ENCODE data around the gene TRIP10. TPM values are rescaled to one million over a fixed set of nuclear protein-coding genes. Genes with fewer than 3 reads are reported as not detected.
"Not testable (repeated sequence)": the region's sequence is repeated elsewhere in the genome, so short reads cannot be mapped to it uniquely, and the experiment has no call there.

The TRIP10 gene
- total and polyA plus RNA-seq, 7 experiments from 2014 or later: 0.74 to 17.4 (median 5.2) TPM

DNA sequence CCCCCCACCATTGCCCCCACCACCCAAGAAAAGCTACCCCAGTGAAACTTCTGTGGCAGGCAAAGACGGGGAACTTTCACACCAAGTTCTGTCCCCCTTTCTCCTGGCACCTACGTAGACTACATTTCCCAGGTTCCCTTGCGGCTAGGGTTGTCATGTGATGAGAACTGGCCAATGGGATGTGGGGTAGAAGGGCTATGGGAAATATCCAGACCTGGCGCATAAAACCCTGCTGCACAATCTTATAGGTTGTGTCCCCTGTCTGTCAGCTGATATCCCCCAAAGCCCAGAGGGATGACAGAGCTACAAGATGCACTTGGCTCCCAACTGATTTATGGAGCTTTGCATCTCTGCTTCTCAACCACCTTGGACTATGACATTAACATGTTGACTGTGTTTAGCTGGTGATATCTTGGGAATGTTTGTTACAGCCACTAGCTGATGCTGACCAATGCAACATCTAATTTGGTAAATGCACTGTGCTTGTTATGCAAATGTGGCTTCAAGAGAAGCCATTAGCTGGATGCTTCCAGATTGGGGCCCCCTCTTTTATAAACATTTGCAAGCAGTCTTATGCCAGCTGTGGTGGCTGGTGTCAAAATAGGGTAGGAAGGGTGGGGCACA is 21.7 kb downstream of the TRIP10 start:
- Mint-ChIP-seq H3K27me3 (no peaks in the 10 kb centered on the region), H3K36me3 (peaks cover 0 to 22% (median 10%) of the 10 kb centered on the region in 5 donors)
- CTCF ChIA-PET: interaction anchor here (0.7 to 1.1 kb wide), 3 partner anchors 46 to 103 kb away, joined by 3 to 4 read pairs (median 3); no protein-coding TSS in a partner anchor

DNA sequence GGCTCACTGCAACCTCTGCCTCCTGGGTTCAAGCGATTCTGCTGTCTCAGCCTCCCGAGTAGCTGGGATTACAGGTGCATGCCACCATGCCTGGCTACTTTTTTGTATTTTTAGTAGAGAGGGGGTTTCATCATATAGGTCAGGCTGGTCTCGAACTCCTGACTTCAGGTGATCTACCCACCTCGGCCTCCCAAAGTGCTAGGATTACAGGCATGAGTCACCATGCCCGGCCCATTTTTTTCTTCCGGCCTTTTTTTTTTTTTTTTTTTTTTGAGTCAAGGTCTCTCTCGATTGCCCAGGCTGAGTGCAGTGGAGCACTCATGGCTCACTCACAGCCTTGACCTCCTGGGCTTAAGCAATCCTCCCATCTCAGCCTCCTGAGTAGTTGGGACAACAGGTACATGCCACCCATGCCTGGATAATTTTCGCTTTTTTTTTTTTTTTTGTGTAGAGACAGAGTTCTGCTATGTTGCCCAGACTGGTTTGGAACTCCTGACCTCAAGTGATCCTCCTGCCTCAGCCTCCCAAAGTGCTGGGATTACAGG is 22.8 kb downstream of the TRIP10 start:
- DNase-seq; H3K9me3 Mint-ChIP-seq; POLR2A ChIA-PET; ATAC-seq; H3K27me3 ChIP-seq (ENCODE audit: control insufficient read depth in 2 of 2, insufficient read depth in 2 of 2, low read length in 2 of 2); H3K27me3 Mint-ChIP-seq; H3K27ac ChIP-seq (ENCODE audit: low read depth, low read length); H3K9me3 ChIP-seq (ENCODE audit: control insufficient read depth in 2 of 3, low read length in 3 of 3); H3K4me3 ChIP-seq (ENCODE audit: low read length): not testable (repeated sequence)
- Histone ChIP-seq H3K36me3 (ENCODE audit: control insufficient read depth in 2 of 3, insufficient read depth in 3 of 3, low read length in 3 of 3) (peaks cover 10 to 54% (median 23%) of the 10 kb centered on the region in 3 experiments), H3K4me1 (ENCODE audit: control insufficient read depth in 2 of 2, insufficient read depth in 2 of 2, low read length in 2 of 2) (peaks cover 16 to 26% of the 10 kb centered on the region in 2 donors)
- peaks cover 11 to 43% (median 27%) of the 10 kb centered on the region in 7 donors for H3K4me1 Mint-ChIP-seq
- peak overlapping the region in 1 of 10 donors; percentile 29 for H3K4me3 Mint-ChIP-seq
- peak overlapping the region in 1 of 9 donors; percentile 51 for H3K27ac Mint-ChIP-seq
- intact Hi-C loops (cut with micrococcal nuclease): loop anchor here in 1 of 2 donors (10.0 kb wide), 1 partner anchor 62 kb away; no protein-coding TSS in a partner anchor
- peaks cover 0 to 22% (median 10%) of the 10 kb centered on the region in 5 donors for H3K36me3 Mint-ChIP-seq
- CTCF ChIA-PET: interaction anchor here (1.1 kb wide), 1 partner anchor 101 kb away, joined by 3 read pairs; no protein-coding TSS in a partner anchor

More for the DNA sequence above, 21.7 kb downstream of the TRIP10 start:
- H3K27ac ChIP-seq (ENCODE audit: low read depth, low read length): no peak overlapping the region
- Mint-ChIP-seq H3K4me1 (peaks cover 3 to 32% (median 19%) of the 10 kb centered on the region in 7 donors), H3K9me3 (no peaks in the 10 kb centered on the region), H3K27ac (peak overlapping the region in 1 of 9 donors; percentile 4), H3K4me3 (no peak overlapping the region)
- ATAC-seq (peak; percentile 37), DNase-seq (peak in 1 of 9 donors; percentile 31)
- no peak overlapping the region for H3K4me3 ChIP-seq (ENCODE audit: low read length)
- intact Hi-C loops (cut with micrococcal nuclease): loop anchor here in 1 of 2 donors (10.0 kb wide), 1 partner anchor 64 kb away; no protein-coding TSS in a partner anchor
- H3K4me1 ChIP-seq (ENCODE audit: control insufficient read depth in 2 of 2, insufficient read depth in 2 of 2, low read length in 2 of 2): peaks cover 13 to 20% of the 10 kb centered on the region in 2 donors
- peaks cover 10 to 63% (median 23%) of the 10 kb centered on the region in 3 experiments for H3K36me3 ChIP-seq (ENCODE audit: control insufficient read depth in 2 of 3, insufficient read depth in 3 of 3, low read length in 3 of 3)
- H3K27me3 ChIP-seq (ENCODE audit: control insufficient read depth in 2 of 2, insufficient read depth in 2 of 2, low read length in 2 of 2): no peaks in the 10 kb centered on the region
- POLR2A ChIA-PET: interaction anchor here (2.3 kb wide), 1 partner anchor 40 kb away, joined by 11 read pairs; no protein-coding TSS in a partner anchor
- no peaks in the 10 kb centered on the region for H3K9me3 ChIP-seq (ENCODE audit: control insufficient read depth in 2 of 3, low read length in 3 of 3)

DNA sequence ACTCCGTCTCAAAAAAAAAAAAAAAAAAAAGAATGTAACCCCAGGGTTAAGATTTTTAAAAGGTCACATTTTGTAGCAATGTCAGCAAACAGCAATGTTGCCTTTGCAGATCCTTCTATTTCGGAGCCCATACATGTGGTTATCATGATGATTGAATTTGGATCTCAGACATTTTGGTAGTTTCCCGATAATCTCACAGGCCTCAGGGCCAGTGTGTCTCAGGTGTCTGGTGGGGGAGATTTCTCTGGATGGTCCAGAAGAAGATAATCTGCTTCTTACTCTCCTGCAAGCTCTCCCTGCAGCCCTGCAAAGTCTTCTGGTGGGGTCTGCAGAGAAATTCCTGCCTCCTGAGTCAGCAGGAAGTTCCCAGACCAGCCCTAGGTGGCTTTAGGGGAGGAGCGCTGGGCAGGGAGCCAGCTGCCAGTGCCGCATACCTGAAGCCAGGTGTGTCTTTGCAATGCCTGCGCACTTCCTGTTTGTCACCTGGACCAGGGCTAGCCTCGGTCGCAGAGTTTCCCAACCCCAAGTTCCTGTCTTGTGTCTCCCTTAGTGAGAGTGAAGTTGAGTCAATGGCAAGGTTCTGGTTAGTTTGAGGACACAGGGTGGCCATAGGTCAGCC is 26.4 kb downstream of the TRIP10 start:
- H3K27me3 ChIP-seq (ENCODE audit: control insufficient read depth in 2 of 2, insufficient read depth in 2 of 2, low read length in 2 of 2): no peaks in the 10 kb centered on the region
- H3K4me1 ChIP-seq (ENCODE audit: control insufficient read depth in 2 of 2, insufficient read depth in 2 of 2, low read length in 2 of 2): peaks cover 24 to 34% of the 10 kb centered on the region in 2 donors
- no peak for ATAC-seq
- H3K27me3 Mint-ChIP-seq: no peaks in the 10 kb centered on the region
- ChIA-PET POLR2A (interaction anchor here (0.8 to 4.7 kb wide), 8 partner anchors 10 to 125 kb away, joined by 3 to 27 read pairs (median 6); partner anchors contain the start of gene GPR108), CTCF (no interaction called here)
- H3K27ac Mint-ChIP-seq: peak overlapping the region; percentile 89 to 98 (median 95)
- intact Hi-C loops (cut with micrococcal nuclease): loop anchor here (2.0 to 10.0 kb wide), 5 partner anchors 47 to 393 kb away; partner anchors contain the start of gene ALKBH7 (in 1 of the 2)
- peak overlapping the region; percentile 82 for H3K4me3 ChIP-seq (ENCODE audit: low read length)
- H3K36me3 Mint-ChIP-seq: peaks cover 0 to 6% (median 4%) of the 10 kb centered on the region in 5 donors
- H3K9me3 ChIP-seq (ENCODE audit: control insufficient read depth in 2 of 3, low read length in 3 of 3): no peaks in the 10 kb centered on the region
- DNase-seq: peak in 5 of 9 donors; percentile 23 to 41 (median 30)
- H3K4me1 Mint-ChIP-seq: peaks cover 19 to 53% (median 44%) of the 10 kb centered on the region in 7 donors
- H3K27ac ChIP-seq (ENCODE audit: low read depth, low read length): peak overlapping the region; percentile 91
- peak overlapping the region; percentile 88 to 99 (median 94) for H3K4me3 Mint-ChIP-seq
- peaks cover 0 to 2% (median 0%) of the 10 kb centered on the region in 11 donors for H3K9me3 Mint-ChIP-seq
- peaks cover 0 to 28% (median 7%) of the 10 kb centered on the region in 3 experiments for H3K36me3 ChIP-seq (ENCODE audit: control insufficient read depth in 2 of 3, insufficient read depth in 3 of 3, low read length in 3 of 3)

DNA sequence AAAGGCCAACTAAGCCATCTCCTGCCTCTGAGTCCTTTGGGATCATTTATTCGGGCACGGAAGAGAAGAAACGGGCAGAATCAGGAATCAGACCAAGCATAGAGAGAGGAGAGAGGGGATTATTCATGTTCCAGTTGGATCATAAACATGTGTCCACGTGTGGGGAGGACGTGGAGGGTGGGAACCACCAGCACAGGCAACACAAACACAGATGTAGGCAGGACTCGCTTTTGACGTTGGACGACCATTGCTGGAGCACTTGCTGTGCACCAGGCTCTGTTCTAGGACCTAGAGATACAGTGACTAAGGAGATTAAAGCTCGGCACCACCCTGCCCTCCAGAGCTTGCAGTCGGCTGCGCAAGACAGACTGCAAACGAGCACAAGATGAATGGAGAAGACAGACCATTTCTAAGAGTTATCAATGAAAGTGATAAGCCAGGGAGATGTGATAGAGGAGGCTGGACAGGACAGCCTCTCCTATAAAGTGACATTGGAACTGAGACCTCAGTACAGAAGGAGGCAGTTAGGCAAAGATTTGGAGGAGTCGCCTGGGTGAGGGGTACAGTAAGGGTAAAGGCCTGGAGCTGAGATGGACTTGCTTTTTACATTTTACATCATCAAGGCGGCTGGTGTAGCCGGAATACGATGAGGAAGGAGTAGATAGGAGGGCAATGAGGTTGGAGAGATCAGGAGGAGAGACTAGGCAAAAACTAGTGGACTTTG is 27.0 kb downstream of the TRIP10 start:
- Mint-ChIP-seq H3K4me1 (peaks cover 21 to 55% (median 45%) of the 10 kb centered on the region in 7 donors), H3K9me3 (peaks cover 0 to 2% (median 0%) of the 10 kb centered on the region in 11 donors), H3K27ac (peak overlapping the region; percentile 89 to 98 (median 95)), H3K27me3 (no peaks in the 10 kb centered on the region), H3K36me3 (peaks cover 0 to under 1% (median 0%) of the 10 kb centered on the region in 5 donors), H3K4me3 (peak overlapping the region; percentile 88 to 99 (median 94))
- peak overlapping the region; percentile 82 for H3K4me3 ChIP-seq (ENCODE audit: low read length)
- H3K27ac ChIP-seq (ENCODE audit: low read depth, low read length): peak overlapping the region; percentile 91
- ChIA-PET POLR2A (interaction anchor here (0.7 to 4.7 kb wide), 7 partner anchors 12 to 403 kb away, joined by 3 to 27 read pairs (median 7); partner anchors contain the start of gene GPR108), CTCF (interaction anchor here (0.6 kb wide), 1 partner anchor 401 kb away, joined by 4 read pairs; no protein-coding TSS in a partner anchor)
- no peaks in the 10 kb centered on the region for H3K27me3 ChIP-seq (ENCODE audit: control insufficient read depth in 2 of 2, insufficient read depth in 2 of 2, low read length in 2 of 2)
- H3K4me1 ChIP-seq (ENCODE audit: control insufficient read depth in 2 of 2, insufficient read depth in 2 of 2, low read length in 2 of 2): peaks cover 24 to 34% of the 10 kb centered on the region in 2 donors
- intact Hi-C loops (cut with micrococcal nuclease): loop anchor here (1.0 to 10.0 kb wide), 12 partner anchors 13 to 394 kb away; partner anchors contain the start of genes ALKBH7 (in 1 of the 2), GPR108 (in 1 of the 2) and TRIP10 (in 1 of the 2)
- H3K9me3 ChIP-seq (ENCODE audit: control insufficient read depth in 2 of 3, low read length in 3 of 3): no peaks in the 10 kb centered on the region
- H3K36me3 ChIP-seq (ENCODE audit: control insufficient read depth in 2 of 3, insufficient read depth in 3 of 3, low read length in 3 of 3): peaks cover 0 to 21% (median under 1%) of the 10 kb centered on the region in 3 experiments
- ATAC-seq (no peak), DNase-seq (peak in 2 of 9 donors; percentile 8 to 30)

DNA sequence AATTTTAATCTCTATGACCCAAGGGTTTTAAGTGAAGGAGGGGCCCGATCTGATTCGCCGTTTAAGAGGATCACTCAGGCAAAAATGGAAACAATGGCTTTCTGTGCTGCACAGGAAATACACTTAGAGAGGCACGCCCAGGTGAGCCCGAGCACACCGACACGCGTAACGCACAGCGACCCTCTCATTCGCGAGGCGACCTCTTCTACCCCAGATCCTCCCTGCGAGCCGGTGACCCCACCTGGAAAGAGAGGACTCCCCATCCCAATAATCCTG is 27.5 kb downstream of the TRIP10 start:
- H3K4me1 Mint-ChIP-seq: peaks cover 26 to 60% (median 50%) of the 10 kb centered on the region in 7 donors
- peak overlapping the region; percentile 88 to 99 (median 94) for H3K4me3 Mint-ChIP-seq
- Histone ChIP-seq H3K27ac (ENCODE audit: low read depth, low read length) (peak overlapping the region; percentile 91), H3K27me3 (ENCODE audit: control insufficient read depth in 2 of 2, insufficient read depth in 2 of 2, low read length in 2 of 2) (no peaks in the 10 kb centered on the region), H3K9me3 (ENCODE audit: control insufficient read depth in 2 of 3, low read length in 3 of 3) (no peaks in the 10 kb centered on the region), H3K36me3 (ENCODE audit: control insufficient read depth in 2 of 3, insufficient read depth in 3 of 3, low read length in 3 of 3) (peaks cover 0 to 17% (median 0%) of the 10 kb centered on the region in 3 experiments), H3K4me3 (ENCODE audit: low read length) (peak overlapping the region; percentile 82), H3K4me1 (ENCODE audit: control insufficient read depth in 2 of 2, insufficient read depth in 2 of 2, low read length in 2 of 2) (peaks cover 24 to 37% of the 10 kb centered on the region in 2 donors)
- POLR2A ChIA-PET: interaction anchor here (0.7 to 4.7 kb wide), 8 partner anchors 11 to 403 kb away, joined by 3 to 27 read pairs (median 6); partner anchors contain the start of gene GPR108
- CTCF ChIA-PET: interaction anchor here (1.3 kb wide), 1 partner anchor 34 kb away, joined by 5 read pairs; no protein-coding TSS in a partner anchor
- intact Hi-C loops (cut with micrococcal nuclease): loop anchor here (1.0 to 10.0 kb wide), 12 partner anchors 14 to 394 kb away; partner anchors contain the start of genes ALKBH7 (in 1 of the 2), GPR108 (in 1 of the 2) and TRIP10 (in 1 of the 2)
- H3K9me3 Mint-ChIP-seq: peaks cover 0 to 2% (median 0%) of the 10 kb centered on the region in 11 donors
- ATAC-seq: peak; percentile 51
- H3K27me3 Mint-ChIP-seq: no peaks in the 10 kb centered on the region
- peak overlapping the region; percentile 89 to 98 (median 95) for H3K27ac Mint-ChIP-seq
- H3K36me3 Mint-ChIP-seq: no peaks in the 10 kb centered on the region
- DNase-seq: peak in 1 of 9 donors; percentile 74
